Uterus (tissue), 2 donors: Measurements from ENCODE around the gene FILIP1L.

ENCODE experiments used
- CTCF ChIP-seq, 4 experiments: fragments of 200-600 bp in 2 of 4; fragments of 450-650 bp in 2 of 4; sonication (generic) in 2 of 4; IDR thresholded peaks; one replicate each; pipeline ENCODE4 v1.5.1; 2016 to 2019; ENCODE audit warnings: antibody characterized with exemption in 4 of 4, mild to moderate bottlenecking in 2 of 4, moderate library complexity in 1 of 4
- POLR2A ChIP-seq, 2 donors: fragments of 450-650 bp; IDR thresholded peaks; one replicate each; pipeline ENCODE4 v1.6.1; 2016; ENCODE audit warnings: antibody characterized with exemption in 2 of 2, mild to moderate bottlenecking in 1 of 2, moderate library complexity in 1 of 2

- TF ChIP-seq CTCF (IDR thresholded peaks at IDR 0.05) (no peak), POLR2A (IDR thresholded peaks at IDR 0.05) (no peak)
Measured at GRCh38 chr3:99863002-99863401, 251.3 kb downstream of the FILIP1L start.
